GM23338 (cell line): ENCODE data around the gene PSMD4.

Experiments
- CREB1 ChIP-seq: fragments of 250-450 bp; sonication (Bioruptor Pico); IDR thresholded peaks from 2 replicates; pipeline ENCODE4 v1.5.0; 2020; ENCODE audit warnings: low read depth, mild to moderate bottlenecking, moderate library complexity
- EZH2 ChIP-seq: fragments of 200-600 bp; sonication (generic); IDR thresholded peaks from one replicate; pipeline ENCODE4 v1.8.0; 2017; ENCODE audit warnings: antibody characterized with exemption, mild to moderate bottlenecking, low read depth; ENCODE audit not compliant: unreplicated experiment
- EZH2phosphoT487 ChIP-seq: fragments of 200-600 bp; sonication (generic); IDR thresholded peaks from one replicate; pipeline ENCODE4 v1.8.1; 2018; ENCODE audit warnings: antibody characterized with exemption; ENCODE audit not compliant: unreplicated experiment
- POLR2AphosphoS5 ChIP-seq: IDR thresholded peaks from 2 replicates; pipeline ENCODE4 v1.6.1; 2016; ENCODE audit warnings: antibody characterized with exemption, low read depth
- TF ChIP-seq, protein P1 (sequence below), 2 experiments: fragments of 200-600 bp in 1 of 2; sonication (generic) in 1 of 2; conservative IDR thresholded peaks; 2 replicates each; pipeline versions ENCODE4 v1.5.1 to v1.6.1; 2016 to 2017; ENCODE audit warnings: antibody characterized with exemption in 2 of 2, low read depth in 2 of 2, mild to moderate bottlenecking in 2 of 2, moderate library complexity in 1 of 2

DNA sequence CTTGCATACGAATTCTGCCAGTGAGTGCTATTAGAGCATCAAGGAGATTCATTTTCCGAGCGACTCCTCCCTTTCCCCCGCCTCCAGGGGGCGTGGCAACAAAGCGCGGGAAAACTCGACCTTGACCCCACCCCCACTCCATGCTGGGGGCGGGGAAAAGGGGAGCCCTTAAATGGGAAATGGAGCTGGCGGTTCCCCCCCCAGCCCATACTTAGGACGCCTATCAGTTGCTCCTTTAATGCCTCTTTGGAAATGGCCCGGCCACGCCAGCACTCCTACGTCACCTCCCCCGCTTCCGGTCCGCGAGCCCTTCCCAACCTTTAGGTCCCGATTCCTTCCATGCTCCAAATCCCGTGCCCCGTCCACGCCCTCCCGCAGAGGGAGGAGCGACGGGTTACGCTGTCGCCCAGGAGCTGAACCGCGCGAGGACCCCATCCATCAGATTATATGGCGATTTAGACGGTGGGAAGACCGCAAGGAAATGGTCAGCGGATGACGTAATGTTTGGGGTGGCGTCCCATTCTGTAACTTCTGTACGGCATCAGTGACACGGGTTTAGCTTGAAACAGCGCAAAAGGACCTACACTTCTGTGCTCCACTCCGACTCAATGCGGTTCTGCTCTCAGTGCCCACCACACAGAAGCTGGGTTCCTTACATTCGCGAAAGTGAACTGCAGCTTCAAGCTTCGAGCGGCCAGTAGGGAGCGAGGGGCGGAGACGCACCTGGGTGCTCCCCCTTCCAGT lies 26.9 kb downstream of the PSMD4 start:
- TF ChIP-seq, protein P1, sequence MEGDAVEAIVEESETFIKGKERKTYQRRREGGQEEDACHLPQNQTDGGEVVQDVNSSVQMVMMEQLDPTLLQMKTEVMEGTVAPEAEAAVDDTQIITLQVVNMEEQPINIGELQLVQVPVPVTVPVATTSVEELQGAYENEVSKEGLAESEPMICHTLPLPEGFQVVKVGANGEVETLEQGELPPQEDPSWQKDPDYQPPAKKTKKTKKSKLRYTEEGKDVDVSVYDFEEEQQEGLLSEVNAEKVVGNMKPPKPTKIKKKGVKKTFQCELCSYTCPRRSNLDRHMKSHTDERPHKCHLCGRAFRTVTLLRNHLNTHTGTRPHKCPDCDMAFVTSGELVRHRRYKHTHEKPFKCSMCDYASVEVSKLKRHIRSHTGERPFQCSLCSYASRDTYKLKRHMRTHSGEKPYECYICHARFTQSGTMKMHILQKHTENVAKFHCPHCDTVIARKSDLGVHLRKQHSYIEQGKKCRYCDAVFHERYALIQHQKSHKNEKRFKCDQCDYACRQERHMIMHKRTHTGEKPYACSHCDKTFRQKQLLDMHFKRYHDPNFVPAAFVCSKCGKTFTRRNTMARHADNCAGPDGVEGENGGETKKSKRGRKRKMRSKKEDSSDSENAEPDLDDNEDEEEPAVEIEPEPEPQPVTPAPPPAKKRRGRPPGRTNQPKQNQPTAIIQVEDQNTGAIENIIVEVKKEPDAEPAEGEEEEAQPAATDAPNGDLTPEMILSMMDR (conservative IDR thresholded peaks at IDR 0.05; ENCODE audit: low read depth in 2 of 2) = no peak
- TF ChIP-seq EZH2phosphoT487 (no peak), POLR2AphosphoS5 (peak; percentile 79), EZH2 (no peak), CREB1 (CRISPR knock-in tag) (peak; percentile 89)
